HepG2 (cell line): ENCODE data around the gene PTK7. TPM values are rescaled to one million over a fixed set of nuclear protein-coding genes. Genes with fewer than 3 reads are reported as not detected.

Source experiments
- ARID4A ChIP-seq: sonication (generic); formaldehyde crosslinking; IDR thresholded peaks from 2 replicates; pipeline ENCODE4 v1.5.0; 2020; ENCODE audit warnings: mild to moderate bottlenecking, missing genetic modification reagents, borderline replicate concordance
- EZH2 ChIP-seq: conservative IDR thresholded peaks from 2 replicates; pipeline ENCODE4 v1.6.1; 2012; ENCODE audit warnings: mild to moderate bottlenecking, low read depth, low read length, moderate library complexity
- FLYWCH1 ChIP-seq: sonication (generic); formaldehyde crosslinking; IDR thresholded peaks from 2 replicates; pipeline ENCODE4 v1.8.1; 2023; ENCODE audit warnings: mild to moderate bottlenecking, missing genetic modification reagents
- NR2F2 ChIP-seq: IDR thresholded peaks from 2 replicates; pipeline ENCODE4 v1.6.1; 2012; ENCODE audit warnings: low read depth, inconsistent platforms, borderline replicate concordance
- PHF5A ChIP-seq: IDR thresholded peaks from one replicate; pipeline ENCODE4 v1.6.1; 2018; ENCODE audit warnings: low read depth, missing genetic modification reagents; ENCODE audit not compliant: unreplicated experiment
- SMAD3 ChIP-seq: sonication (generic); formaldehyde crosslinking; IDR thresholded peaks from 2 replicates; pipeline ENCODE4 v1.4.0; 2020; ENCODE audit warnings: missing genetic modification reagents
- TAF15 ChIP-seq: fragments of 200-400 bp; formaldehyde crosslinking; IDR thresholded peaks from one replicate; pipeline ENCODE4 v1.6.1; 2018; ENCODE audit warnings: mild to moderate bottlenecking, low read depth, low read length; ENCODE audit not compliant: poor library complexity, severe bottlenecking
- THAP9 ChIP-seq: sonication (generic); formaldehyde crosslinking; IDR thresholded peaks from 2 replicates; pipeline ENCODE4; 2020; ENCODE audit warnings: missing genetic modification reagents, mild to moderate bottlenecking, borderline replicate concordance
- TRIM24 ChIP-seq: sonication (generic); formaldehyde crosslinking; IDR thresholded peaks from 2 replicates; pipeline ENCODE4 v1.8.0; 2022; ENCODE audit warnings: mild to moderate bottlenecking, missing genetic modification reagents
- ZBTB43 ChIP-seq: sonication (generic); formaldehyde crosslinking; conservative IDR thresholded peaks from 2 replicates; pipeline ENCODE4 v1.4.0; 2020; ENCODE audit warnings: missing genetic modification reagents
- ZFX ChIP-seq: sonication (generic); formaldehyde crosslinking; IDR thresholded peaks from 2 replicates; pipeline ENCODE4 v1.4.0; 2020; ENCODE audit warnings: mild to moderate bottlenecking, low read depth, missing genetic modification reagents, moderate library complexity
- ZNF143 ChIP-seq: sonication (generic); formaldehyde crosslinking; IDR thresholded peaks from 2 replicates; pipeline ENCODE4 v1.4.0; 2020; ENCODE audit warnings: missing genetic modification reagents
- ZNF296 ChIP-seq: sonication (generic); formaldehyde crosslinking; conservative IDR thresholded peaks from 2 replicates; pipeline ENCODE4 v1.5.0; 2020; ENCODE audit warnings: mild to moderate bottlenecking, missing genetic modification reagents
- ZNF530 ChIP-seq: sonication (generic); formaldehyde crosslinking; IDR thresholded peaks from 2 replicates; pipeline ENCODE4 v1.5.0; 2020; ENCODE audit warnings: low read depth, mild to moderate bottlenecking, missing genetic modification reagents
- polyA plus RNA-seq, 8 experiments: library from polyadenylated mRNA; depleted of rRNA in 3 of 8; stranded (reverse) in 7 of 8; unstranded in 1 of 8; fragments of >200 nt; fragmentation: Illumina TruSeq in 4 of 8; extraction: Trizol in 4 of 8; gene quantifications; 2 replicates each; pipeline versions ENCODE4 v1.2.1 to v1.2.3, GENCODE V29; 2011 to 2016; ENCODE audit warnings: low read depth in 4 of 8, missing spikeins in 1 of 8, mixed read lengths in 1 of 8; ENCODE audit not compliant: insufficient read depth in 1 of 8
- total RNA-seq, 5 experiments: library from RNA; depleted of rRNA; stranded (reverse); fragments of >200 nt; fragmentation: Illumina TruSeq; extraction: Trizol; gene quantifications; 2 replicates each; pipeline ENCODE4 v1.2.3, GENCODE V29; 2016; ENCODE audit warnings: low read depth in 1 of 5
- TF ChIP-seq, protein P1 (sequence below): sonication (generic); formaldehyde crosslinking; IDR thresholded peaks from 2 replicates; pipeline ENCODE4 v1.8.1; 2022; ENCODE audit warnings: mild to moderate bottlenecking, missing genetic modification reagents
- TF ChIP-seq, protein P2 (sequence below): sonication (generic); formaldehyde crosslinking; IDR thresholded peaks from 2 replicates; pipeline ENCODE4 v1.5.0; 2020; ENCODE audit warnings: mild to moderate bottlenecking, missing genetic modification reagents
- TF ChIP-seq, protein P3 (sequence below): IDR thresholded peaks from 2 replicates; pipeline ENCODE4 v1.6.1; 2018; ENCODE audit warnings: missing genetic modification reagents, mild to moderate bottlenecking, missing compliant biosample characterization

Gene PTK7
- total and polyA plus RNA-seq, 2 of the 13 experiments (the other 11 are each of a cell fraction or from before 2014, with no cell fraction given) = 98.5 to 99.8 TPM

DNA sequence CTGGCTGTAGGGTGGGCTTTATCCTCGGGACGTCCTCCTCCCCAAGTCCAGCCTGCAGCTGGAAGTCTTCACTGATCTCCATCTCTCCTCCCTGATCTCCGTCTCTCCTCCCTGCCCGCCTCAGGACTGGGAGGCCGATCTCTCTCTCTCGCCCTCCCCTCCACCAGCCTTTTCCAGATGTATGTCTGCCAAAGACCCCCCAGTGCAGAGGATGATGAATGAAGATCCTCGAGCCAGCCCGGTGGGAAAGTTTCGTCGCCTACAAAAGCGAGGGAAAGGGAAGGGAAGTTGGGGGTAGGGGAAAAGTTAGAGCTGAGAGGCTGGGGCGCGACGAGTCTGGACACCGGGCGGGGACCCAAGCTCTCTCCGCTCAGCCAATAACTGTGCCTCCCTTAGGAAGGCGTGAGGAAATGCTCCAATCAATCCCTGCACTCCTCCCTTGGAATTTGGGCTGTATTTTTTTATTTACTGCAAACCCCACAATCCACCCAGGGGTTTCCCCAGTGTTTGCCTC is 94.4 kb downstream of the PTK7 start (continued):
- TF ChIP-seq ARID4A (CRISPR knock-in tag) (no peak), PHF5A (CRISPR knock-in tag) (no peak), THAP9 (CRISPR knock-in tag) (peak; percentile 14; the same call in 1 of the 2 replicates), ZNF296 (CRISPR knock-in tag) (no peak), TRIM24 (CRISPR knock-in tag) (no peak), FLYWCH1 (CRISPR knock-in tag) (no peak), NR2F2 (no peak), ZNF143 (no peak), TAF15 (no peak), ZNF530 (no peak), ZFX (CRISPR knock-in tag) (peak; percentile 53; the same call in 1 of the 2 replicates), EZH2 (no peak), ZBTB43 (no peak), SMAD3 (CRISPR knock-in tag) (no peak; the same call in 1 of the 2 replicates)
- TF ChIP-seq, protein P1, sequence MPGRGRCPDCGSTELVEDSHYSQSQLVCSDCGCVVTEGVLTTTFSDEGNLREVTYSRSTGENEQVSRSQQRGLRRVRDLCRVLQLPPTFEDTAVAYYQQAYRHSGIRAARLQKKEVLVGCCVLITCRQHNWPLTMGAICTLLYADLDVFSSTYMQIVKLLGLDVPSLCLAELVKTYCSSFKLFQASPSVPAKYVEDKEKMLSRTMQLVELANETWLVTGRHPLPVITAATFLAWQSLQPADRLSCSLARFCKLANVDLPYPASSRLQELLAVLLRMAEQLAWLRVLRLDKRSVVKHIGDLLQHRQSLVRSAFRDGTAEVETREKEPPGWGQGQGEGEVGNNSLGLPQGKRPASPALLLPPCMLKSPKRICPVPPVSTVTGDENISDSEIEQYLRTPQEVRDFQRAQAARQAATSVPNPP (CRISPR knock-in tag) = peak; percentile 45
- TF ChIP-seq, protein P2, sequence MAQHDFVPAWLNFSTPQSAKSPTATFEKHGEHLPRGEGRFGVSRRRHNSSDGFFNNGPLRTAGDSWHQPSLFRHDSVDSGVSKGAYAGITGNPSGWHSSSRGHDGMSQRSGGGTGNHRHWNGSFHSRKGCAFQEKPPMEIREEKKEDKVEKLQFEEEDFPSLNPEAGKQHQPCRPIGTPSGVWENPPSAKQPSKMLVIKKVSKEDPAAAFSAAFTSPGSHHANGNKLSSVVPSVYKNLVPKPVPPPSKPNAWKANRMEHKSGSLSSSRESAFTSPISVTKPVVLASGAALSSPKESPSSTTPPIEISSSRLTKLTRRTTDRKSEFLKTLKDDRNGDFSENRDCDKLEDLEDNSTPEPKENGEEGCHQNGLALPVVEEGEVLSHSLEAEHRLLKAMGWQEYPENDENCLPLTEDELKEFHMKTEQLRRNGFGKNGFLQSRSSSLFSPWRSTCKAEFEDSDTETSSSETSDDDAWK = no peak
- TF ChIP-seq, protein P3, sequence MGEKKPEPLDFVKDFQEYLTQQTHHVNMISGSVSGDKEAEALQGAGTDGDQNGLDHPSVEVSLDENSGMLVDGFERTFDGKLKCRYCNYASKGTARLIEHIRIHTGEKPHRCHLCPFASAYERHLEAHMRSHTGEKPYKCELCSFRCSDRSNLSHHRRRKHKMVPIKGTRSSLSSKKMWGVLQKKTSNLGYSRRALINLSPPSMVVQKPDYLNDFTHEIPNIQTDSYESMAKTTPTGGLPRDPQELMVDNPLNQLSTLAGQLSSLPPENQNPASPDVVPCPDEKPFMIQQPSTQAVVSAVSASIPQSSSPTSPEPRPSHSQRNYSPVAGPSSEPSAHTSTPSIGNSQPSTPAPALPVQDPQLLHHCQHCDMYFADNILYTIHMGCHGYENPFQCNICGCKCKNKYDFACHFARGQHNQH (CRISPR knock-in tag) = no peak; the same call in 1 of the 2 replicates
